Tibial nerve (tissue), 3 donors: ENCODE results near the gene TRIM43.
"Not testable (repeated sequence)": the region's sequence is repeated elsewhere in the genome, so short reads cannot be mapped to it uniquely, and the experiment has no call there.

Experiments used
- POLR2A ChIP-seq, 2 donors: fragments of 450-650 bp; IDR thresholded peaks; one replicate each; pipeline ENCODE4 v1.6.1; 2017; ENCODE audit warnings: antibody characterized with exemption in 2 of 2, mild to moderate bottlenecking in 2 of 2, moderate library complexity in 2 of 2
- TF ChIP-seq, protein P1 (sequence below), 5 experiments: fragments of 200-600 bp in 3 of 5; fragments of 450-650 bp in 2 of 5; sonication (generic) in 3 of 5; IDR thresholded peaks; one replicate each; pipeline ENCODE4 v1.5.1; 2016 to 2019; ENCODE audit warnings: antibody characterized with exemption in 5 of 5, mild to moderate bottlenecking in 3 of 5, moderate library complexity in 2 of 5

DNA sequence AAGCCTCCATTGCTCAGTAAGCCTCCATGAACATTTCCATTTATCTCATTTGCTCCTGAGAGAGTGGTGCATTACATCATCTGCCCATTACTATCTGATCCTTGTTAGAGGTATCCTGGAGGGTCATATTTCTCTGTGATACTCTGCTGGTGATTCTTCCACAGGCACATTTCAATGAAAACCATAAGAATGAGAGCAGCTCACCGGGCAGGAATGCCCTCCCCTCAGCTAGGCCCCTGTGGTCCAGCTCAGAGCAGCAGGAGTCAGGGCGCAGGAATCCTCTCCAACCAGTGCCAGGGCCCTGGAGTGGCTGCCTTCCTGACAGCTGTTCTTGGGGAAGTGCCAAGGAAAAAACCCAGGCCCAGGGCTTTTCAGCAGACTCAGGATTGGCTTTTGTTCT, 50.0 kb downstream of the TRIM43 start:
- TF ChIP-seq POLR2A (IDR thresholded peaks at IDR 0.05): not testable (repeated sequence)
- TF ChIP-seq, protein P1, sequence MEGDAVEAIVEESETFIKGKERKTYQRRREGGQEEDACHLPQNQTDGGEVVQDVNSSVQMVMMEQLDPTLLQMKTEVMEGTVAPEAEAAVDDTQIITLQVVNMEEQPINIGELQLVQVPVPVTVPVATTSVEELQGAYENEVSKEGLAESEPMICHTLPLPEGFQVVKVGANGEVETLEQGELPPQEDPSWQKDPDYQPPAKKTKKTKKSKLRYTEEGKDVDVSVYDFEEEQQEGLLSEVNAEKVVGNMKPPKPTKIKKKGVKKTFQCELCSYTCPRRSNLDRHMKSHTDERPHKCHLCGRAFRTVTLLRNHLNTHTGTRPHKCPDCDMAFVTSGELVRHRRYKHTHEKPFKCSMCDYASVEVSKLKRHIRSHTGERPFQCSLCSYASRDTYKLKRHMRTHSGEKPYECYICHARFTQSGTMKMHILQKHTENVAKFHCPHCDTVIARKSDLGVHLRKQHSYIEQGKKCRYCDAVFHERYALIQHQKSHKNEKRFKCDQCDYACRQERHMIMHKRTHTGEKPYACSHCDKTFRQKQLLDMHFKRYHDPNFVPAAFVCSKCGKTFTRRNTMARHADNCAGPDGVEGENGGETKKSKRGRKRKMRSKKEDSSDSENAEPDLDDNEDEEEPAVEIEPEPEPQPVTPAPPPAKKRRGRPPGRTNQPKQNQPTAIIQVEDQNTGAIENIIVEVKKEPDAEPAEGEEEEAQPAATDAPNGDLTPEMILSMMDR (IDR thresholded peaks at IDR 0.05): not testable (repeated sequence)
